CD4-positive, alpha-beta T cell (primary cell): ENCODE measurements around the gene CFAP161. TPM values are rescaled to one million over a fixed set of nuclear protein-coding genes. Genes with fewer than 3 reads are reported as not detected.

Source experiments
- ATAC-seq: fragments of 200-7000 bp; cut with Tn5 transposase; one replicate; pipeline ENCODE4 v1.10.0; 2022; ENCODE audit warnings: mild to moderate bottlenecking; ENCODE audit not compliant: poor library complexity
- CTCF ChIA-PET: fragments of 350-600 bp; sonication (Branson Sonifier 250); formaldehyde crosslinking; loops from one replicate; lab custom pipeline; 2021; ENCODE audit warnings: antibody characterized with exemption, inconsistent platforms; lab: Charles Lee
- POLR2A ChIA-PET: fragments of 350-600 bp; sonication (Branson Sonifier 250); formaldehyde crosslinking; loops from one replicate; lab custom pipeline; 2021; ENCODE audit warnings: antibody characterized with exemption, inconsistent platforms; lab: Charles Lee
- DNase-seq, 14 experiments: peaks; one replicate each; pipeline ENCODE4 v3.0.0-alpha.2; 2013 to 2020; ENCODE audit warnings: mixed read lengths in 2 of 14
- H3K27ac ChIP-seq, 2 donors: one replicate each; pipeline versions ENCODE4 v1.5.1 to v1.7.0; 2013; ENCODE audit warnings: low read length in 2 of 2, low read depth in 1 of 2, mild to moderate bottlenecking in 1 of 2
- H3K27me3 ChIP-seq, 2 experiments: 1 replicate in 1 of 2; 2 replicates in 1 of 2; pipeline versions ENCODE4 v1.6.1 to v1.7.0; 2013; ENCODE audit warnings: low read length in 2 of 2, control low read depth in 1 of 2, mild to moderate bottlenecking in 1 of 2, moderate library complexity in 1 of 2; ENCODE audit not compliant: insufficient read depth in 2 of 2, control insufficient read depth in 1 of 2
- H3K36me3 ChIP-seq: one replicate; pipeline ENCODE4 v1.6.1; 2013; ENCODE audit warnings: low read length, control low read depth; ENCODE audit not compliant: insufficient read depth
- H3K4me1 ChIP-seq: one replicate; pipeline ENCODE4 v1.6.1; 2013; ENCODE audit warnings: low read length, control low read depth; ENCODE audit not compliant: insufficient read depth
- H3K4me3 ChIP-seq: one replicate; pipeline ENCODE4 v1.5.1; 2013; ENCODE audit warnings: mild to moderate bottlenecking, low read length, moderate library complexity
- H3K9me3 ChIP-seq, 2 experiments: 1 replicate in 1 of 2; 2 replicates in 1 of 2; pipeline versions ENCODE4 v1.6.1 to v1.7.0; 2013; ENCODE audit warnings: low read length in 2 of 2, mild to moderate bottlenecking in 2 of 2, control low read depth in 1 of 2, moderate library complexity in 1 of 2; ENCODE audit not compliant: control insufficient read depth in 1 of 2, insufficient read depth in 1 of 2
- H3K27ac Mint-ChIP-seq: one replicate; pipeline ENCODE4 v1.8.0; 2020; ENCODE audit warnings: mixed read lengths
- H3K27me3 Mint-ChIP-seq: one replicate; pipeline ENCODE4 v1.8.0; 2021; ENCODE audit warnings: mixed read lengths
- H3K36me3 Mint-ChIP-seq: one replicate; pipeline ENCODE4 v1.8.0; 2021; ENCODE audit warnings: low read depth, mixed read lengths
- H3K4me1 Mint-ChIP-seq: one replicate; pipeline ENCODE4 v1.8.0; 2021; ENCODE audit warnings: low read depth, mixed read lengths
- H3K4me3 Mint-ChIP-seq: one replicate; pipeline ENCODE4 v1.8.0; 2020; ENCODE audit warnings: mild to moderate bottlenecking, mixed read lengths
- H3K9me3 Mint-ChIP-seq: one replicate; pipeline ENCODE4 v1.8.0; 2020; ENCODE audit warnings: mixed read lengths
- intact Hi-C, 2 experiments: fragments of 100-400 bp; cut with DNase I in 1 of 2; cut with micrococcal nuclease in 1 of 2; formaldehyde crosslinking; loops; one replicate each; pipeline versions ENCODE4 v1.15.1 to v1.9.0; 2023 to 2025; cut with DNase I, micrococcal nuclease
- total RNA-seq, 174 experiments: library from RNA in 2 of 174; stranded (reverse) in 2 of 174; gene quantifications; one replicate each; pipeline ENCODE4 v1.2.3 and lab custom pipeline; 2021 to 2026
- TF ChIP-seq, protein P1 (sequence below): fragments of 200-600 bp; IDR thresholded peaks from one replicate; pipeline ENCODE4 v1.8.0; 2022; ENCODE audit warnings: antibody characterized with exemption, mild to moderate bottlenecking

Gene CFAP161
- total RNA-seq, 2 experiments from 2014 or later, result not detected

DNA sequence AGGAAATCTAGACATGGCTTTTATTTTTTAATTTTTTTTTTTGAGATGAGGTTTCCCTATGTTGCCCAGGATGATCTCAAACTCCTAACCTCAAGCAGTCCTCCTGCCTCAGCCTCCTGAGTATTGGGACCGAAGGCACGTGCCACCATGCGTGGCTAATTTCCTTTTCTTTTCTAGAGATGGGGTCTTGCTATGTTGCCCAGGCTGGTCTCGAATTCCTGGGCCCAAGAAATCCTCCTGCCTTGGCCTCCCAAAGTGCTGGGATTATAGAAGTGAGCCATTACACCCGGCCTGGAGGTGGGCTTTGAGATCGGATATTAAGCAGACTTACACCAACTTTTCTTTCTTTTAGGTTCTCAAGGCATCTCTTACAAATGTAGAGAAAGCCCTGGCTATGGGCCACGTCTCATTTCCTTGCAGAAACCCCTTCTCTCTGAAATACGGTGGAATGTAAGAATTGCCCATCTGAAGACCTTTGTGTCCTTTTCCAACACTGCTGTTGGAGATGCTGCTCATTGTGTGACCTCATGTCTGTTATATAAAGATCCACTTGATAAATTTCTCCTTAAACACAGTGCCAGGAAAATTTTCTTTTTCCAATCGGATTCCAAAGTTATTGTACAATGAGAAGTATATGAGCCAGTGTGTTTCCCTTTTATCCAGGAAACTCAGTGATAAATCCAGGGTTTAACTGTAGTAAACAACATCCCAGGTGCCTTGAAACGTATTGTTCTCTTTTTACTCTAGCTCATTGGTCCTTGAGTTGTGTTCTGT is 36.8 kb upstream of the CFAP161 start:
- H3K9me3 ChIP-seq, result no peaks in the 10 kb centered on the region
- CTCF ChIA-PET, result no interaction called here
- Mint-ChIP-seq H3K36me3 (no peaks in the 10 kb centered on the region), H3K9me3 (no peaks in the 10 kb centered on the region), H3K4me3 (no peak overlapping the region), H3K27ac (no peak overlapping the region), H3K4me1 (peaks cover 14% of the 10 kb centered on the region), H3K27me3 (peaks cover 67% of the 10 kb centered on the region)
- intact Hi-C loops, result no loop called here
- H3K4me1 ChIP-seq, result peaks cover 7% of the 10 kb centered on the region
- no peak for DNase-seq
- no peak overlapping the region for H3K4me3 ChIP-seq
- no peak overlapping the region for H3K27ac ChIP-seq
- TF ChIP-seq, protein P1, sequence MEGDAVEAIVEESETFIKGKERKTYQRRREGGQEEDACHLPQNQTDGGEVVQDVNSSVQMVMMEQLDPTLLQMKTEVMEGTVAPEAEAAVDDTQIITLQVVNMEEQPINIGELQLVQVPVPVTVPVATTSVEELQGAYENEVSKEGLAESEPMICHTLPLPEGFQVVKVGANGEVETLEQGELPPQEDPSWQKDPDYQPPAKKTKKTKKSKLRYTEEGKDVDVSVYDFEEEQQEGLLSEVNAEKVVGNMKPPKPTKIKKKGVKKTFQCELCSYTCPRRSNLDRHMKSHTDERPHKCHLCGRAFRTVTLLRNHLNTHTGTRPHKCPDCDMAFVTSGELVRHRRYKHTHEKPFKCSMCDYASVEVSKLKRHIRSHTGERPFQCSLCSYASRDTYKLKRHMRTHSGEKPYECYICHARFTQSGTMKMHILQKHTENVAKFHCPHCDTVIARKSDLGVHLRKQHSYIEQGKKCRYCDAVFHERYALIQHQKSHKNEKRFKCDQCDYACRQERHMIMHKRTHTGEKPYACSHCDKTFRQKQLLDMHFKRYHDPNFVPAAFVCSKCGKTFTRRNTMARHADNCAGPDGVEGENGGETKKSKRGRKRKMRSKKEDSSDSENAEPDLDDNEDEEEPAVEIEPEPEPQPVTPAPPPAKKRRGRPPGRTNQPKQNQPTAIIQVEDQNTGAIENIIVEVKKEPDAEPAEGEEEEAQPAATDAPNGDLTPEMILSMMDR, result no peak
- no peaks in the 10 kb centered on the region for H3K36me3 ChIP-seq
- H3K27me3 ChIP-seq, result peaks cover 29 to 30% of the 10 kb centered on the region in 2 experiments
- POLR2A ChIA-PET, result no interaction called here
- ATAC-seq, result no peak

DNA sequence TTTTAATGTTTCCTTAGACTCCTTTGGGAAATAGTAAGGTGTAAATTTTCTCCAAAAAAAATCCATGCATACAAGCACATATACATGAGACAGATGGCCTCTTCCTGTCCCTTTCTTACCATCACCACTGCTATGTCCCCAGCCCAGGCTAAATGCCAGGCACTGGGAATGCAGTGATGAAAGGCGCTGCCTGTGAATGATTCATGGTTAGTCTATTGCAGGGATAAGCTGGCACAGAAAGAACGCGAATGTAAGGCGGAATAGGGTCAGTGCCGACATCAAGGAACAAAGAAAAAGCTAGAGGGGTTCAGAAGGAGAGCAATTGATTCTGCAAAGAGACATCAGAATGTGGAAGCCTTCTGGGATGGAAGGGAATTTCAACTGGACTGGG is 36.2 kb upstream of the CFAP161 start:
- no peak overlapping the region for H3K27ac Mint-ChIP-seq
- intact Hi-C loops, result no loop called here
- peaks cover 14% of the 10 kb centered on the region for H3K4me1 Mint-ChIP-seq
- H3K4me3 Mint-ChIP-seq, result no peak overlapping the region
- Histone ChIP-seq H3K9me3 (no peaks in the 10 kb centered on the region), H3K36me3 (no peaks in the 10 kb centered on the region), H3K4me1 (peaks cover 7% of the 10 kb centered on the region), H3K27ac (no peak overlapping the region), H3K27me3 (peaks cover 28 to 30% of the 10 kb centered on the region in 2 experiments), H3K4me3 (no peak overlapping the region)
- peaks cover 61% of the 10 kb centered on the region for H3K27me3 Mint-ChIP-seq
- ATAC-seq, result no peak
- TF ChIP-seq, protein P1, result no peak
- no peak for DNase-seq
- ChIA-PET POLR2A (no interaction called here), CTCF (no interaction called here)
- H3K36me3 Mint-ChIP-seq, result no peaks in the 10 kb centered on the region
- H3K9me3 Mint-ChIP-seq, result no peaks in the 10 kb centered on the region

DNA sequence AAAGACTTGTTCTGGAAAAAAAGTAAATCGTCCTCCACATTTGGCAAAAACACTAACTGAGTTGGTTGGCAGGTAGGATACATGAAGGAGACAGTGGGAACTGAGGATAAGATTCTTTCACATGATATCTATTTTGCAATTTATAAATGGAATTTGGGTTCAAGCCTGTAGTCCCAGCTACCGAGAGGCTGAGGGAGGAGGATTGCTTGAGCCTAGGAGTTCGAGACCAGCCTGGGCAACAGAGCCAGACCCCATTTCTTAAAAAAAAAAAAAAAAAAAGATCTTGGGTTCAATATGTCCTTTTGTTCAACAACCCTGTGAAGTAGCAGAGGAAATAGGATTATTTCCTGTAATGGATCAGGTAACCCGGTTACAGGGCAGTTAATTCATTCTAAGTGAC is 35.7 kb upstream of the CFAP161 start:
- H3K9me3 ChIP-seq, result no peaks in the 10 kb centered on the region
- POLR2A ChIA-PET, result no interaction called here
- DNase-seq (no peak), ATAC-seq (no peak)
- H3K4me1 ChIP-seq, result peaks cover 7% of the 10 kb centered on the region
- Mint-ChIP-seq H3K9me3 (no peaks in the 10 kb centered on the region), H3K36me3 (no peaks in the 10 kb centered on the region), H3K27ac (no peak overlapping the region), H3K4me1 (peaks cover 14% of the 10 kb centered on the region), H3K4me3 (no peak overlapping the region), H3K27me3 (peaks cover 58% of the 10 kb centered on the region)
- H3K27ac ChIP-seq, result no peak overlapping the region
- intact Hi-C loops, result no loop called here
- CTCF ChIA-PET, result no interaction called here
- H3K36me3 ChIP-seq, result no peaks in the 10 kb centered on the region
- no peak overlapping the region for H3K4me3 ChIP-seq
- H3K27me3 ChIP-seq, result peaks cover 28 to 30% of the 10 kb centered on the region in 2 experiments
- TF ChIP-seq, protein P1, result no peak
